ENCODE results near the gene CLASRP. TPM values are rescaled to one million over a fixed set of nuclear protein-coding genes. Genes with fewer than 3 reads are reported as not detected.

The CLASRP gene
- total RNA-seq, 1 experiment from 2014 or later, result 38.9 TPM

GRCh38 chr19:45049073-45049736 is 10.4 kb downstream of the CLASRP start:
- ChIA-PET POLR2A (ENCODE audit: unreplicated experiment) (no interaction called here), CTCF (no interaction called here)
- H3K4me1 ChIP-seq (ENCODE audit: insufficient read depth, low read length), result no peaks in the 10 kb centered on the region
- no peak overlapping the region for H3K9ac ChIP-seq (ENCODE audit: low read length)
- TF ChIP-seq EZH2phosphoT487 (IDR thresholded peaks at IDR 0.05; ENCODE audit: borderline replicate concordance, low read length) (no peak), EZH2 (IDR thresholded peaks at IDR 0.05; ENCODE audit: low read length, unreplicated experiment) (no peak), CTCF (conservative IDR thresholded peaks at IDR 0.05; ENCODE audit: low read depth, low read length) (no peak)
- H3K4me3 ChIP-seq (ENCODE audit: low read length), result no peak overlapping the region
- H3K9me2 ChIP-seq (replicated peaks; ENCODE audit: low read length), result no peaks in the 10 kb centered on the region
- no peaks in the 10 kb centered on the region for H3K27me3 ChIP-seq (ENCODE audit: low read length)
- no peak for ATAC-seq
- peaks cover 48% of the 10 kb centered on the region for H3K79me2 ChIP-seq (ENCODE audit: low read length)
- no peak for DNase-seq
- no TSS peak for BruUV-seq (replicated peaks)
- intact Hi-C loops (cut with micrococcal nuclease), result no loop called here
- no peaks in the 10 kb centered on the region; the same call in 1 of the 2 replicates for H4K20me1 ChIP-seq (ENCODE audit: low read length)
- H2AFZ ChIP-seq (ENCODE audit: low read length), result no peak overlapping the region
- no peaks in the 10 kb centered on the region for H3K9me3 ChIP-seq (ENCODE audit: low read length)
- H3K4me2 ChIP-seq (ENCODE audit: low read length), result no peak overlapping the region
- H3K27ac ChIP-seq (ENCODE audit: low read length), result no peak overlapping the region
- peaks cover 13% of the 10 kb centered on the region; the same call in 1 of the 2 replicates for H3K36me3 ChIP-seq (ENCODE audit: low read depth, low read length)
- H3F3A ChIP-seq (ENCODE audit: low read length, unreplicated experiment), result no peaks in the 10 kb centered on the region

- Histone ChIP-seq H3K36me3 (ENCODE audit: low read depth, low read length) (peaks cover 9% of the 10 kb centered on the region; the same call in 1 of the 2 replicates), H2AFZ (ENCODE audit: low read length) (no peak overlapping the region), H3K79me2 (ENCODE audit: low read length) (peaks cover 39% of the 10 kb centered on the region), H3K9me2 (replicated peaks; ENCODE audit: low read length) (no peaks in the 10 kb centered on the region), H3K9ac (ENCODE audit: low read length) (no peak overlapping the region), H3K27me3 (ENCODE audit: low read length) (no peaks in the 10 kb centered on the region), H3K4me3 (ENCODE audit: low read length) (no peak overlapping the region), H3K27ac (ENCODE audit: low read length) (no peak overlapping the region), H3K4me1 (ENCODE audit: insufficient read depth, low read length) (no peaks in the 10 kb centered on the region), H4K20me1 (ENCODE audit: low read length) (no peaks in the 10 kb centered on the region; the same call in 1 of the 2 replicates), H3K4me2 (ENCODE audit: low read length) (no peak overlapping the region), H3K9me3 (ENCODE audit: low read length) (no peaks in the 10 kb centered on the region), H3F3A (ENCODE audit: low read length, unreplicated experiment) (no peaks in the 10 kb centered on the region)
- DNase-seq, result no peak
- ChIA-PET CTCF (no interaction called here), POLR2A (ENCODE audit: unreplicated experiment) (no interaction called here)
- TF ChIP-seq CTCF (conservative IDR thresholded peaks at IDR 0.05; ENCODE audit: low read depth, low read length) (no peak), EZH2phosphoT487 (IDR thresholded peaks at IDR 0.05; ENCODE audit: borderline replicate concordance, low read length) (no peak), EZH2 (IDR thresholded peaks at IDR 0.05; ENCODE audit: low read length, unreplicated experiment) (no peak)
- intact Hi-C loops (cut with micrococcal nuclease), result no loop called here
- no TSS peak for BruUV-seq (replicated peaks)
- no peak for ATAC-seq
Observed at GRCh38 chr19:45050036-45050435, 11.2 kb downstream of the CLASRP start.

GRCh38 chr19:45051929-45052579 is 13.2 kb downstream of the CLASRP start:
- H3K4me2 ChIP-seq (ENCODE audit: low read length), result no peak overlapping the region
- peaks cover 6% of the 10 kb centered on the region; the same call in 1 of the 2 replicates for H3K36me3 ChIP-seq (ENCODE audit: low read depth, low read length)
- ChIA-PET POLR2A (ENCODE audit: unreplicated experiment) (no interaction called here), CTCF (no interaction called here)
- H4K20me1 ChIP-seq (ENCODE audit: low read length), result no peaks in the 10 kb centered on the region; the same call in 1 of the 2 replicates
- H3K79me2 ChIP-seq (ENCODE audit: low read length), result peaks cover 22% of the 10 kb centered on the region
- H3K27me3 ChIP-seq (ENCODE audit: low read length), result no peaks in the 10 kb centered on the region
- no peaks in the 10 kb centered on the region for H3K9me3 ChIP-seq (ENCODE audit: low read length)
- no peak overlapping the region for H2AFZ ChIP-seq (ENCODE audit: low read length)
- TF ChIP-seq EZH2phosphoT487 (IDR thresholded peaks at IDR 0.05; ENCODE audit: borderline replicate concordance, low read length) (no peak), CTCF (conservative IDR thresholded peaks at IDR 0.05; ENCODE audit: low read depth, low read length) (no peak), EZH2 (IDR thresholded peaks at IDR 0.05; ENCODE audit: low read length, unreplicated experiment) (no peak)
- no peaks in the 10 kb centered on the region for H3K4me1 ChIP-seq (ENCODE audit: insufficient read depth, low read length)
- BruUV-seq (replicated peaks), result no TSS peak
- ATAC-seq (no peak), DNase-seq (no peak)
- H3K9me2 ChIP-seq (replicated peaks; ENCODE audit: low read length), result no peaks in the 10 kb centered on the region
- intact Hi-C loops (cut with micrococcal nuclease), result no loop called here
- no peak overlapping the region for H3K27ac ChIP-seq (ENCODE audit: low read length)
- H3F3A ChIP-seq (ENCODE audit: low read length, unreplicated experiment), result no peaks in the 10 kb centered on the region
- H3K9ac ChIP-seq (ENCODE audit: low read length), result no peak overlapping the region
- H3K4me3 ChIP-seq (ENCODE audit: low read length), result no peak overlapping the region

Measured in PC-3 (cell line).